ENCODE measurements around the gene S100A13.
"Not testable (repeated sequence)": the region's sequence is repeated elsewhere in the genome, so short reads cannot be mapped to it uniquely, and the experiment has no call there.

S100A13 gene

DNA sequence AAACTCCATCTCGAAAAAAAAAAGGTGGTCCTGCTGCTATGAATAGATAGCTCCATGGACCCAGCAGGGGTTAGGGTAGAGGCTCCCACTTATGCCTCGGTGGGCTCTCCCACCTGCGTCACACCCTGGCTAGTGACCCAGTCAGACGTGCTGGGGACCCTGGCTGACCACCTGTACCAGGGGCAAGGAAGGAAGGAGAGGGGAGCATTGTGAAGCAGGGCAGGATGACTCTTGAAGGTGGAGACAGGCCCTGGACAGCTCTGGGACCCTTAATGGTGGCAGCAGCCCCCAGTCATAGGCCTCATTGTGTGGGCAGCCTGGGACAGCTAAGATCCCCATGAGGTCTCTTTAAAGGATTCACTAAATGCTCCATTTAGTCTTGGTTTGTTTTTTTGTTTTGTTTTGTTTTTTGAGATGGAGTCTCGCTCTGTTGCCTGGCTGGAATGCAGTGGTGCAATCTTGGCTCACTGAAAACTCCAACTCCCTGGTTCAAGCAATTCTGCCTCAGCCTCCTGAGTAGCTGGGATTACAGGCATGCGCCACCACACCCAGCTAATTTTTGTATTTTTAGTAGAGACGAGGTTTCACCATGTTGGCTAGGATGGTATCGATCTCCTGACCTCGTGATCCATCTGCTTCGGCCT, 20.8 kb upstream of the S100A13 start:
- no peak for DNase-seq (ENCODE audit: low read depth in 3 of 3)

- no peak for DNase-seq (ENCODE audit: low read depth in 3 of 3)
Measured at GRCh38 chr1:153647346-153647714, 20.0 kb upstream of the S100A13 start.

- DNase-seq (ENCODE audit: low read depth in 3 of 3): no peak
Measured at GRCh38 chr1:153646672-153647345, 19.5 kb upstream of the S100A13 start.

DNA sequence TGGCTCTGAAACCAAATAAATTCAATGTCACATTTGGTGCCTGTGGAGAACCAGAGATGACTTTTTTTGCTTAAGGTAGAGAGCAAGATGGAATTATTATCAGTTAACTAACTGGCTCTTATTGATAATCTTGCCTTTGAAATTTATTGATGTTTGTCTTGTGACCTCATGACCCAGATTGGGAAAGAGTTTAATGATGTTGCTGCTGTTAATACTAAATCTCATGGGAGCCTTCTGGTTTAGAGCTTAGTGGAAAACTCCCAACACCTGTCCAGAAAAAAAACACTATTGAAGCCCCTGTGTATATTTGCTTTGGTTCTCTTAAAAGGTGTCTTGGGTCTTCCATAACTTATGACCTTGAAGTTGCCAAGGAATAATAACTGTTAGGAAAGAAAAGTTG, 16.5 kb upstream of the S100A13 start:
- no peak for DNase-seq (ENCODE audit: low read depth in 3 of 3)

GRCh38 chr1:153643100-153643499, 15.8 kb upstream of the S100A13 start:
- DNase-seq (ENCODE audit: low read depth in 3 of 3): no peak

GRCh38 chr1:153642161-153642560, 14.9 kb upstream of the S100A13 start:
- no peak for DNase-seq (ENCODE audit: low read depth in 3 of 3)

GRCh38 chr1:153640861-153641260, 13.6 kb upstream of the S100A13 start:
- DNase-seq (ENCODE audit: low read depth in 3 of 3): no peak

DNA sequence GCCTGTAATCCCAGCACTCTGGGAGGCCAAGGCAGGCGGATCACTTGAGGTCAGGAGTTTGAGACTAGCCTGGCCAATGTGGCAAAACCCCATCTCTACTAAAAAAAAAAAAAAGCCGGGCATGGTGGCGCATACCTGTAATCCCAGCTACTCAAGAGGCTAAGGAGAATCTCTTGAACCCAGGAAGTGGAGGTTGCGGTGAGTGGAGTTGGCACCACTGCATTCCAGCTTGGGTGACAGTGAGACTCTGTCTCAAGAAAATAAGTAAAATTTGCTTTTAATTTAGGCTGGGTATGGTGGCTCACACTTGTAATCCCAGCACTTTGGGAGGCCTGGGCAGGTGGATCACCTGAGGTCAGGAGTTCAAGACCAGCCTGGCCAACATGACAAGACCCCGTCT, 12.9 kb upstream of the S100A13 start:
- DNase-seq (ENCODE audit: low read depth in 3 of 3): not testable (repeated sequence)

- no peak for DNase-seq (ENCODE audit: low read depth in 3 of 3)
Measured at GRCh38 chr1:153639280-153639679, 12.0 kb upstream of the S100A13 start.

DNA sequence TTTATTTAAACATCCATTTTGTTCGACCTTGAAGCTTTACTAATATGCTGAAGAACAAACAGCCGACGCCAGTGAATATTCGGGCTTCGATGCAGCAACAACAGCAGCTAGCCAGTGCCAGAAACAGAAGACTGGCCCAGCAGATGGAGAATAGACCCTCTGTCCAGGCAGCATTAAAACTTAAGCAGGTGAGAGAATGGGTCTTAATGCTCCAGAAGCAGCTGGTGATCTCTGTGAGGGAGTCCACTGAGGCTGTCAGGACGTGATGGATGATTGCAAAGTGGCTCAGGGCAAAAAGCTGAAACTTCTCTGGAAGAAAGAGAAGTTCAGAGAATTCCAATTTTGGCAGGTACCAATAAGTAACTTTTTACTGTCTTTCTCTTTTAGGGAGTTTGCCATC, 11.0 kb upstream of the S100A13 start:
- DNase-seq (ENCODE audit: low read depth in 3 of 3): no peak

- DNase-seq (ENCODE audit: low read depth in 3 of 3): no peak
Measured at GRCh38 chr1:153636312-153636711, 9.0 kb upstream of the S100A13 start.

- no peak for DNase-seq (ENCODE audit: low read depth in 3 of 3)
Measured at GRCh38 chr1:153635872-153636271, 8.6 kb upstream of the S100A13 start.

- DNase-seq (ENCODE audit: low read depth in 3 of 3): peak; percentile 94 to 97 (median 94)
Measured at GRCh38 chr1:153633754-153634665, 6.7 kb upstream of the S100A13 start, which contains the start of gene CHTOP. CHTOP (plus strand) TSS chr1:153634066; CDS start chr1:153636589, 2,523 bp downstream.

- DNase-seq (ENCODE audit: low read depth in 3 of 3): no peak
Measured at GRCh38 chr1:153633161-153633753, 6.0 kb upstream of the S100A13 start.

DNA sequence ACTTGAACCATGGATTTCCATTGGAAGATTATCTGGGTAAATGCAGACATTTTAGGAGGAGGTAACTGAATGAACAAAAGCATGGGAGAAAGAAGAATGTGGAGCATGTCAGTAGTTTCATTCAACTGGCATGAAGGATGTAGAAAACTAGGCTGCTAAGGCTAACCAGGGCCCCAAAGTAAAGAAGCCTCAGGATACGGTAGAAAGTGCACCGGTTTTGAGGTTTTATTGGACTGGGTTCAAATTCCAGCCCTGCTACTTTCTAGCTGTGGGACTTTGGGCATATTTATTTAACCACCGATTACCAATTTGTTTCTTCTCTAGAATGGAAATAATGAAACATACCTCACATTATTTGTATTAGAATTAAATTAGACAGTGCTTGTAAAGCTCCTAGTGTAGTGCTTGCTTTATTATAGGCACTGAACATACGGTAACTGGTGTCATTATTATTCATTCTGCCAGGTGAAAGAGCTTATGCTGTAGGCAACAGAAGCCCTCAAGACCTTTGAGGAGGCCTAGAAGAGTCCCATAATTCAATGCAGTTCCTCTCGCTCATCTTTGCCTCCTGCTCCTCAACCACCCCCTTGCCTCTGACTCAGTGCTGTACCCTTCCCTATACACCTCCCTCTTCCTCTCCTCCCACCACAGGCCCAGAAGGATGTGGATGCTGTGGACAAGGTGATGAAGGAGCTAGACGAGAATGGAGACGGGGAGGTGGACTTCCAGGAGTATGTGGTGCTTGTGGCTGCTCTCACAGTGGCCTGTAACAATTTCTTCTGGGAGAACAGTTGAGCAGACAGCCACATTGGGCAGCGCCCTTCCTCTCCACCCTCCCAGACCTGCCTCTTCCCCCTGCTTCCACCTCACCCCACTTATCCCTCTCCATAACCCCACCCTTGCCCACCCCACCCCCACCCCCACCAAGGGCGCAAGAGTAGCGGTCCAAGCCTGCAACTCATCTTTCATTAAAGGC, 4.0 kb upstream of the S100A13 start:
- no peak for DNase-seq (ENCODE audit: low read depth in 3 of 3)

DNA sequence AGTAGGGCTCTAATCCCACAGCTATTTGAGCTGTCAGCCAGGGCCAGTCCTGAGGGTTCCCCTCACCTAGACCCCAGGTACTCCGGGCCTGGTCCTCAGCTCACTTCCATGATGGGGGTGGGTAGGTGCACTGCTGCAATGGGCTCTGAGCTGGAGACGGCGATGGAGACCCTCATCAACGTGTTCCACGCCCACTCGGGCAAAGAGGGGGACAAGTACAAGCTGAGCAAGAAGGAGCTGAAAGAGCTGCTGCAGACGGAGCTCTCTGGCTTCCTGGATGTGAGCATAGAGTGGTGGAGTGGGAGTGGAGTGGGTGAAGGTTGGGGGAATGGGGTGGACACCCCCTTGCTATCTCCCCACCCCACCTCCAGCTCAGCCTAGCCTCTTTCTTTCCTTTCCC, 3.1 kb upstream of the S100A13 start:
- DNase-seq (ENCODE audit: low read depth in 3 of 3): no peak

DNA sequence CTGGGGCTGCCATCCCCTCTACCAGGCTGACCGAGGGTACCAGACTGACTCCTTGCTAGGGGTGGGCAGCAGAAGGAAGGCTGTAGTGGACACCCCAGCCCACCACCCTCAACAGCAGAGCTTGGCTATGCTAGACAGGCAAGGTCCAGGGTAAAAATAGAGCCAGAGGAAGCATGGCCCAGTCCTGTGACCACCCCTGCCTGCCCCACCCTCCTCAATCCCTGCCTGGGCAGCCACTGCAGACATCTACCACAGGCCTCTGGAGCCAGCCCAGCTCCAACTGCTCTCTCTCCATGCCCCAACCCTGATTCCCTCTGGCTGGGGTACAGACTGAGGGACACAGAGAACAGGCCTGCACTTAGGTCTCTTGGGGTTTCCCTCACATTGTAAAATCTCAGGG, 2.7 kb upstream of the S100A13 start:
- no peak for DNase-seq (ENCODE audit: low read depth in 3 of 3)

DNA sequence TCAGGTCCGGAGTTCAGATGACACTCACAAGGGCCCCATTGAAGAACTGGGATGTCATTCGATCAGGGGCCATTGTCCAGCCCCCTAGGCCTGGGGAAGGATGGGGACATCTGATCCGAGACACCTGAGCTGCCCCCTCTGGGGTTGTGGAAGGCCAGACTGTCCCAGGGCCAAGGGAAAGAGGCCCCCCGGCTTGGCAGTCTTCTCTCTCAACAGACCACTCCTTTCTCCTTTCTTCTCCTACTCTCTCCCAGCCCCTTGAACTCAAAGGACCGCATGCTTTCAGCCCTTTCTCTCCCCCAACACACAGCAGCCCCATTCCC, 2.0 kb upstream of the S100A13 start:
- DNase-seq (ENCODE audit: low read depth in 3 of 3): no peak

DNA sequence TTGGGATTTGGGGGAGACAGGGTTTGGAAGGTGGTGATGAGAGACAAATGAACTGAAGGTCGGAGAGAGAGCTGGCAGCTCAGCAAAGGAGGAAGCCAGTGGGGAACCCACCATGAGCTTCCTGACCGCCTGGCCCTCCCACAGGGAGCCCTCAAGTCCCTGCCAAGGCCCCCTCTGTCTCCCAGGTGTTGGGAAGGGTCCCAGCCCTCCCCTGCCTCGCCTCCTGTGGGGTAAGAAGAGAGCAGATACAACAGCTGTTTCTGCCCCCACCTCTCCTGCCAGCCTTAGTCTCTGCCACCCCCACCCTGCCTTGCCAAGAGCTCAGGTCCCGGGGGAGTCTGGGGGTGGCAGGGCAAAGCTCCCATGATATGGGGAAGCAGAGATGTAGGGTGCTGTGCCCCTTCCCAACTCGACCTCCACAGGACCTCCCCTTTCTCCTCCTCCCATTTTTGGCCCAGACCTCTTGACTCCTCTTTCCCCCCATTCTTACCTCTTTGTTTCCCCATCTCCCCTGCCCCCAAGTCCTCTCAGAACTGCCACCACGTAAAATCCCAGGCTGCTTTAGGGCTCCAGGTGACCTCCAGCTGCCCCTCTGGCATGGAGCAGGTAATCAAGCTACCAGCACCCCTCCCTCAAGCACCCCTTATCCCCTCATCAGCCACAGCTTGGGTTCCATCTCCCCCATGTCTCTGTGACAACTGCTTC, 1.5 kb upstream of the S100A13 start:
- no peak for DNase-seq (ENCODE audit: low read depth in 3 of 3)

Measured in stimulated activated CD4-positive, alpha-beta T cell treated with anti-CD3 and anti-CD28 coated beads, TNF-alpha, amount 100 ng/mL, for 48 hours (primary cell).